A673 (cell line): ENCODE data around the gene KLRG1. TPM values are rescaled to one million over a fixed set of nuclear protein-coding genes. Genes with fewer than 3 reads are reported as not detected.

Experiments
- BruUV-seq: library from RNA; stranded (reverse); fragments of 400-500 nt; replicated peaks from 2 replicates; lab custom pipeline; 2021; lab: Mats Ljungman, UMichigan
- CTCF ChIA-PET: fragments of 300-600 bp; sonication (Branson Sonifier 250); formaldehyde crosslinking; loops from one replicate; lab custom pipeline; 2022; ENCODE audit warnings: antibody characterized with exemption; lab: Charles Lee
- POLR2A ChIA-PET: fragments of 300-600 bp; sonication (Branson Sonifier 250); formaldehyde crosslinking; loops from one replicate; lab custom pipeline; 2022; ENCODE audit warnings: antibody characterized with exemption; ENCODE audit not compliant: low non-redundant PET; lab: Charles Lee
- DNase-seq: peaks from one replicate; pipeline ENCODE4 v3.0.0-alpha.2; 2015; ENCODE audit warnings: low spot score
- H3K27ac ChIP-seq: fragments of 200-600 bp; sonication (generic); 2 replicates; pipeline ENCODE4 v1.5.1; 2016; ENCODE audit warnings: mixed run types, low read depth, mild to moderate bottlenecking, mixed read lengths, antibody characterized with exemption, low read length; ENCODE audit not compliant: poor library complexity, severe bottlenecking
- H3K27me3 ChIP-seq: fragments of 200-600 bp; sonication (generic); replicated peaks from 2 replicates; pipeline ENCODE4 v1.6.1; 2017; ENCODE audit warnings: mixed run types, low read depth, mild to moderate bottlenecking, mixed read lengths, antibody characterized with exemption, low read length; ENCODE audit not compliant: insufficient read depth, poor library complexity
- H3K36me3 ChIP-seq: fragments of 200-600 bp; sonication (generic); 2 replicates; pipeline ENCODE4 v1.6.1; 2016; ENCODE audit warnings: mixed run types, mild to moderate bottlenecking, mixed read lengths, antibody characterized with exemption, low read length; ENCODE audit not compliant: insufficient read depth, poor library complexity, severe bottlenecking
- H3K4me1 ChIP-seq: fragments of 200-600 bp; sonication (generic); 2 replicates; pipeline ENCODE4 v1.6.1; 2017; ENCODE audit warnings: mixed run types, mild to moderate bottlenecking, mixed read lengths, antibody characterized with exemption, low read length; ENCODE audit not compliant: insufficient read depth, poor library complexity, severe bottlenecking
- H3K4me3 ChIP-seq: fragments of 200-600 bp; sonication (generic); 2 replicates; pipeline ENCODE4 v1.5.1; 2016; ENCODE audit warnings: low read depth, mixed run types, mild to moderate bottlenecking, mixed read lengths, low read length; ENCODE audit not compliant: poor library complexity, severe bottlenecking
- H3K9me3 ChIP-seq: fragments of 200-600 bp; sonication (generic); 2 replicates; pipeline ENCODE4 v1.6.1; 2016; ENCODE audit warnings: mixed run types, low read depth, mild to moderate bottlenecking, mixed read lengths, antibody characterized with exemption, low read length; ENCODE audit not compliant: poor library complexity, severe bottlenecking
- CTCF ChIP-seq: fragments of 300-800, 200-600 bp; sonication (generic); conservative IDR thresholded peaks from 2 replicates; pipeline ENCODE4 v1.5.1; 2017; ENCODE audit warnings: low read depth, mild to moderate bottlenecking, antibody characterized with exemption, low read length, moderate library complexity, mixed read lengths
- EZH2 ChIP-seq: fragments of 200-600 bp; sonication (generic); IDR thresholded peaks from 2 replicates; pipeline ENCODE4 v1.6.1; 2017; ENCODE audit warnings: borderline replicate concordance, low read depth, mild to moderate bottlenecking, mixed read lengths, antibody characterized with exemption, low read length; ENCODE audit not compliant: poor library complexity, severe bottlenecking
- intact Hi-C: fragments of 100-400 bp; cut with micrococcal nuclease; formaldehyde crosslinking; loops from one replicate; pipeline ENCODE4 v1.10.0; 2022; ENCODE audit not compliant: unreplicated experiment
- total RNA-seq: library from RNA; stranded (reverse); gene quantifications from 2 replicates; pipeline ENCODE4 v1.2.3, GENCODE V29; 2021

The KLRG1 gene
- total RNA-seq, 1 experiment from 2014 or later, result 1.2 TPM

GRCh38 chr12:8949342-8950220 is 39.8 kb upstream of the KLRG1 start, which contains the start of gene M6PR:
M6PR (minus strand) TSS chr12:8949645; CDS start chr12:8946404, 3,241 bp downstream.
- Histone ChIP-seq H3K9me3 (no peaks in the 10 kb centered on the region), H3K4me1 (peaks cover 16% of the 10 kb centered on the region), H3K4me3 (peak within 1 kb of the TSS; percentile 80), H3K27me3 (no peaks in the 10 kb centered on the region), H3K27ac (peak within 1 kb of the TSS; percentile 96), H3K36me3 (peaks cover 17% of the 10 kb centered on the region)
- DNase-seq, result peak; percentile 97
- BruUV-seq, result no TSS peak
- POLR2A ChIA-PET, result no interaction called here
- TF ChIP-seq EZH2, result no peak
- TF ChIP-seq CTCF, result peak; percentile 62
- intact Hi-C loops, result loop anchor here (1.0 to 5.0 kb wide), 2 partner anchors 37 to 90 kb away; partner anchors contain the start of gene PHC1
- CTCF ChIA-PET, result interaction anchor here (0.8 to 0.9 kb wide), 3 partner anchors 35 to 268 kb away, joined by 3 to 4 read pairs (median 4); partner anchors contain the start of gene PHC1

- ChIA-PET POLR2A (no interaction called here), CTCF (interaction anchor here (0.8 to 0.9 kb wide), 2 partner anchors 99 to 293 kb away, joined by 3 to 4 read pairs; no protein-coding TSS in a partner anchor)
- Histone ChIP-seq H3K36me3 (peaks cover 12% of the 10 kb centered on the region), H3K27ac (peak overlapping the region; percentile 96), H3K4me3 (peak overlapping the region; percentile 80), H3K27me3 (no peaks in the 10 kb centered on the region), H3K4me1 (peaks cover 16% of the 10 kb centered on the region), H3K9me3 (no peaks in the 10 kb centered on the region)
- intact Hi-C loops, result loop anchor here (1.0 kb wide), 1 partner anchor 89 kb away; no protein-coding TSS in a partner anchor
- no peak for DNase-seq
- BruUV-seq, result TSS peak; percentile 70
- TF ChIP-seq EZH2 (no peak), CTCF (no peak)
These were observed 39.2 kb upstream of the KLRG1 start for GRCh38 chr12:8950221-8950527.

- H3K36me3 ChIP-seq, result peaks cover 5% of the 10 kb centered on the region
- ChIA-PET CTCF (interaction anchor here (0.8 kb wide), 1 partner anchor 294 kb away, joined by 3 read pairs; no protein-coding TSS in a partner anchor), POLR2A (no interaction called here)
- intact Hi-C loops, result loop anchor here (1.0 kb wide), 1 partner anchor 88 kb away; no protein-coding TSS in a partner anchor
- TF ChIP-seq EZH2 (no peak), CTCF (no peak)
- peak overlapping the region; percentile 80 for H3K4me3 ChIP-seq
- DNase-seq, result no peak
- peak overlapping the region; percentile 96 for H3K27ac ChIP-seq
- H3K4me1 ChIP-seq, result peaks cover 16% of the 10 kb centered on the region
- no TSS peak for BruUV-seq
- no peaks in the 10 kb centered on the region for H3K27me3 ChIP-seq
- no peaks in the 10 kb centered on the region for H3K9me3 ChIP-seq
These were observed 38.5 kb upstream of the KLRG1 start for GRCh38 chr12:8950702-8951478.
